Stimulated activated CD4-positive, alpha-beta T cell treated with anti-CD3 and anti-CD28 coated beads, Interleukin-15, amount 100 ng/mL, for 24 hours (primary cell): Measurements from ENCODE around the gene EIF2S2.
"Not testable (repeated sequence)": the region's sequence is repeated elsewhere in the genome, so short reads cannot be mapped to it uniquely, and the experiment has no call there.

Experiments used
- DNase-seq: peaks from one replicate; pipeline ENCODE4 v3.0.0-alpha.2; 2020

EIF2S2 gene

GRCh38 chr20:34111702-34112599 lies at the start of gene EIF2S2:
Gene EIF2S2, minus strand, starts transcription at chr20:34112243. Its CDS starts 133 bp downstream, at chr20:34112110.
- peak; percentile 95 for DNase-seq

- DNase-seq, result not testable (repeated sequence)
Observed at GRCh38 chr20:34157697-34158096, 45.7 kb upstream of the EIF2S2 start.

GRCh38 chr20:34155836-34156235 lies 43.8 kb upstream of the EIF2S2 start:
- DNase-seq, result no peak

GRCh38 chr20:34153169-34153568 lies 41.1 kb upstream of the EIF2S2 start:
- DNase-seq, result not testable (repeated sequence)

- DNase-seq, result not testable (repeated sequence)
Observed at GRCh38 chr20:34152073-34152472, 40.0 kb upstream of the EIF2S2 start.

GRCh38 chr20:34150306-34151000 lies 38.4 kb upstream of the EIF2S2 start:
- no peak for DNase-seq

GRCh38 chr20:34145280-34145819 lies 33.3 kb upstream of the EIF2S2 start:
- no peak for DNase-seq

GRCh38 chr20:34143951-34144350 lies 31.9 kb upstream of the EIF2S2 start:
- no peak for DNase-seq

- no peak for DNase-seq
Observed at GRCh38 chr20:34142121-34142520, 30.1 kb upstream of the EIF2S2 start.

GRCh38 chr20:34141293-34141692 lies 29.2 kb upstream of the EIF2S2 start:
- no peak for DNase-seq

GRCh38 chr20:34135525-34136275 lies 23.7 kb upstream of the EIF2S2 start:
- not testable (repeated sequence) for DNase-seq

- DNase-seq, result not testable (repeated sequence)
Observed at GRCh38 chr20:34133365-34133860, 21.4 kb upstream of the EIF2S2 start.

- not testable (repeated sequence) for DNase-seq
Observed at GRCh38 chr20:34132943-34133342, 20.9 kb upstream of the EIF2S2 start.

- DNase-seq, result not testable (repeated sequence)
Observed at GRCh38 chr20:34132491-34132890, 20.4 kb upstream of the EIF2S2 start.

GRCh38 chr20:34131491-34131890 lies 19.4 kb upstream of the EIF2S2 start:
- no peak for DNase-seq

GRCh38 chr20:34129518-34130162 lies 17.6 kb upstream of the EIF2S2 start:
- peak; percentile 57 for DNase-seq

- DNase-seq, result no peak
Observed at GRCh38 chr20:34127792-34128191, 15.7 kb upstream of the EIF2S2 start.

- DNase-seq, result no peak
Observed at GRCh38 chr20:34124469-34125249, 12.6 kb upstream of the EIF2S2 start.

GRCh38 chr20:34123309-34123708 lies 11.3 kb upstream of the EIF2S2 start:
- DNase-seq, result no peak

GRCh38 chr20:34122274-34122980 lies 10.4 kb upstream of the EIF2S2 start:
- no peak for DNase-seq

GRCh38 chr20:34120213-34120612 lies 8.2 kb upstream of the EIF2S2 start:
- no peak for DNase-seq
